Left kidney (tissue), 2 donors: ENCODE measurements around the gene TRIM5. TPM values are rescaled to one million over a fixed set of nuclear protein-coding genes. Genes with fewer than 3 reads are reported as not detected.
"Not testable (repeated sequence)": the region's sequence is repeated elsewhere in the genome, so short reads cannot be mapped to it uniquely, and the experiment has no call there.

Experiments
- DNase-seq: peaks from one replicate; pipeline ENCODE4 v3.0.0-alpha.2; 2013
- polyA plus RNA-seq: library from polyadenylated mRNA; unstranded; fragments of 120-200 nt; gene quantifications from one replicate; pipeline ENCODE4 v1.2.1, GENCODE V29; 2013; ENCODE audit not compliant: insufficient read length

Gene TRIM5
- polyA plus RNA-seq, 1 donor, result 55.8 TPM

GRCh38 chr11:5689551-5689983 lies 4.7 kb upstream of the TRIM5 start, which contains the start of gene TRIM22:
TSS of gene TRIM22 (plus strand) at chr11:5689790. CDS start at chr11:5696233, 6,443 bp downstream.
- peak; percentile 11 for DNase-seq

DNA sequence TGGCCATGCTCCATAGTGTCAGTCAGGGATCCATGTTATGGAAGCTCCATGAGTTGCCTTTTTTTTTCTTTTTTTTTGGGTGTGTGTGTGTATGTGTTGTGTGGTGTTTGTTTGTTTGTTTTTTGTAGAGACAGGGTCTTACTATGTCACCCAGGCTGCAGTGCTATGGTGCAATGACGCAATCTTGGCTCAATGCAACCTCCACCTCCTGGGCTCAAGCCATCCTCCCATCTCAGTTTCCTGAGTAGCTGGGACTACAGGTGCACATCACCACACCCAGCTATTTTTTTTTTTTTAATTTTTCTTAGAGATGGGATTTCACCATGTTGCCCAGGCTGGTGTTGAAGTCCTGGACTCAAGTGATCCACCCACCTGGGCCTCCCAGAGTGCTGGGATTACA lies 3.6 kb upstream of the TRIM5 start:
- DNase-seq, result no peak

DNA sequence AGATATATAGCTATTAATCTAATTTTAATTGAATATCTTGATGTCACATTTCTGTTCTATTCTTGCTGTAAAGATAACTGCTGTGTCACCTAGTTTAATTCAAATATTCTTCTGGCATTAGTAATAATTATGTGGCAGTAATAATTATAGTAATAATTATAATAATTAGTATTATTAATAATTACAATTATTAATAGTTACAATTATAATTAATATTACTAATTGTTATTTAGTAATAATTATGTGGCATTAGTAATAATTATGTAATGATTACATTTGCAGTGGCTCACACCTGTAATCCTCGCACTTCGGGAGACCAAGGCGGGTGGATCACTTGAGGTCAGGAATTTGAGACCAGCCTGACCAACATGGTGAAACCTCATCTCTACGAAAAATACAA lies 1.6 kb upstream of the TRIM5 start:
- no peak for DNase-seq

DNA sequence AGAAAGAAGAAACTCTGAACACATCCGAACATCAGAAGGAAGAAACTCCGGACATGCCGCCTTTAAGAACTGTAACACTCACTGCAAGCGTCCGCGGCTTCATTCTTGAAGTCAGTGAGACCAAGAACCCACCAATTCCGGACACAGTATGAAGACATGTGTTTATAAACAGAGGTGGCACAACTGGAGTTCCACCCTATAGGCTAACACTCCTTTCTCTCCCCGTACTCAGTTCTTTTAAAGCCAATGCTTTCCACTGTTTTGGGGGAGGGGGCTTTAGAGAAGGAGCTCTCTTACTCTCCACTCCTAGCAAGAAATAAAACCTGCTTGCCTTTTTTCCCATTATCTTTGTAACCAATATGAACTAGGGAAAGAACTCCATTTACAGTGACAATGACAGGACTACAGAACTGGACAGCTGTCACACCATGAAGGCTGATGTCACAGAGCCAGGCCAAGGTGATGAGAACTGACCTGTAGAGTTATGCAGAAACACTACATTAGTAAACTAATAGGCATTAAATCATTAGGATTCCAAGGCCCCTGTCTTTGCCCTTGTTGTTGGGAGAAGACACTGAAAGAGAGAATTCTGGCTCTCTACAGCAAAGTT lies 733 bp downstream of the TRIM5 start:
- peak; percentile 20 for DNase-seq

GRCh38 chr11:5683620-5684019 lies 1.3 kb downstream of the TRIM5 start:
- not testable (repeated sequence) for DNase-seq

- DNase-seq, result not testable (repeated sequence)
Measured at GRCh38 chr11:5682890-5683441, 1.9 kb downstream of the TRIM5 start.

DNA sequence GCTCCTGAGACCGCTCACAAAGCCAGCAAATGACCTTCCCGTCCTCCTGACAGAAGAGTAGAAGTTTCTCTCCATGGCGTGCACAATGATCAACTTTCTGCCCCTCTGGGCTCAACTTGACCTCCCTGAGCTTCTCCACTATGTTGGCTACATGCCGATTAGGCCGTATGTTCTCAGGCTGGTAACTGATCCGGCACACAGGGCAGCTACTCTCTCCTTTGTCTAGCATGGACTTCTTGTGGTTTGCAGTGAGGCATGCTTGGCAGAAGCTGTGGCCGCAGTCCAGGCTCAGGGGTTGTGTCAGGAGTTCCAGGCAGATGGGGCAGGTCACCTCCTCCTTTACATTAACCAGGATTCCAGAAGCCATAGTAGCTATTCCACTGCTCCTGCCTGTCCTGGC lies 5.1 kb downstream of the TRIM5 start:
- no peak for DNase-seq

DNA sequence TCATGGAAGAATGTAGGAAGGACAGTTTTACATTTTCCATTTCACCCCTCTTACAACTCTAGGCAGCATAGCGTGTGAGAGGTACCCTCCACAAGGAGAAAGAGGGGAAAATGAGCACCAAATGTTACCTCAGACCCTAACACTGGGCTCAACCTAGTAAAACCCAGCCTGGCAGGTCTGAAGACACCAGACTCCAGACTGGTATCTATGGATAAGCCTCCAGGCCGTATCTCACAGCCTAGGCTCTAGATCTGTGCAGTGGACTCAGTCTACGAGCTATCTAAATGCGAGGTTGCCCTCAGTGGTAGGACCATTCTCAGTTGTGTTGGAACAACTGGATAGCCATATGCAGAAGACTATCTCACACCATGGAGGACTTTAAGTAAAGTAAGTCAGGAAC lies 10.5 kb downstream of the TRIM5 start:
- no peak for DNase-seq

DNA sequence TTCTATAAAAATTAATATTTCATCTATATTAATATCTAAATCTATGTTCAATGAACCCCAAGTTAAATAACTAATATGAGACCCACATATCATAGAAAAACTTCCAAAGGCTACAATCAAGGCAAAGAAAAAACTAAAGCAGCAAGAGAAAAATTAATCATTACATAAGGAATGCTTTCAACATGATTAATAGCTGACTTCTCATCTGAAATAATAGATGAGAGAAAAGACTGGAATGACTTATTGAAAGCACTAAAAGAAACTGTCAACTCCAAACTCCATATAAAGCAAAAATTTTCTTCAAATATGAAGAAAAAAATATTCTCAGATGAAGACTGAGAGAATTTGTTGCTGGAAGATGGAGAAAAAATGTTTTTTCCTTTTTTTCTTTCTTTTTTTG lies 13.0 kb downstream of the TRIM5 start:
- no peak for DNase-seq

DNA sequence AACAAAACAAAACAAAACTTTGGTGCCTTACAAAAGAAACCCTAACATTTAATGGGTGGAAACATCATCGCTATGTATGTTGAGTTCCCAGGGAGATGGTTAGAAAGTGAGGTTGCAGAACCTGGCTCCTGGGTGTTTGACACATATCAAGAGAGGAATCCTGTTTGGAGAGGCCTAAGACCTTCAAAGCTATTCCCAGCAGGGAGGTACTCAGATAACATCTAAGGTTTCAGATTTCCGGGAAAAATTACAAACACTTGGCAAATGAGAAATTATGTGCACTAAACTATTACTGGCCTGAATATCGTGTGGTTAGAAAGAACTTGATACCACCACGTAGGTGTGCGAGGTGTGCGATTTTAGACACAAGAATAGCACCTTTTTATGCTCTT lies 18.5 kb downstream of the TRIM5 start:
- no peak for DNase-seq

GRCh38 chr11:5665746-5666401 lies 19.0 kb downstream of the TRIM5 start:
- DNase-seq, result no peak

- no peak for DNase-seq
Measured at GRCh38 chr11:5665051-5665570, 19.8 kb downstream of the TRIM5 start.

- DNase-seq, result no peak
Measured at GRCh38 chr11:5663511-5663910, 21.4 kb downstream of the TRIM5 start.

- DNase-seq, result no peak
Measured at GRCh38 chr11:5658318-5658717, 26.6 kb downstream of the TRIM5 start.

GRCh38 chr11:5656956-5657355 lies 27.9 kb downstream of the TRIM5 start:
- DNase-seq, result not testable (repeated sequence)

DNA sequence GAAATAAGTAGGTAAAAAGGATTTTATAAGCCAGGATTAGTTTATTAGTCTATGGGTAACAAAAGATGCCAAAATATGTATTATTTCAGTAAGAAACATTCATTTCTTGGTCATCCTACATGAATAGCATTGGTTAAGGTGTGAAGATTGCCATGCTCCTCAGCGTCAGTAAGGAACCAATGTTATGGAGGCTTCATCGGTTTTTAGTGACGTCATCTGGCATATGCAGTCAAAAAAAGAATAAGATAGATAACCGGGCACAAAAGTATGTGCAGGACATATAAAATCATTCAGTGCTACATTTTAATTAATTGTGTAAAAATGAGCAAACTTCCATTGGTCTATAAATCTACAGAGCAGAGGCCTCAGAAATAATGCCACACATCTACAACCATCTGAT lies 29.4 kb downstream of the TRIM5 start:
- DNase-seq, result no peak

- no peak for DNase-seq
Measured at GRCh38 chr11:5646139-5646538, 38.7 kb downstream of the TRIM5 start.

DNA sequence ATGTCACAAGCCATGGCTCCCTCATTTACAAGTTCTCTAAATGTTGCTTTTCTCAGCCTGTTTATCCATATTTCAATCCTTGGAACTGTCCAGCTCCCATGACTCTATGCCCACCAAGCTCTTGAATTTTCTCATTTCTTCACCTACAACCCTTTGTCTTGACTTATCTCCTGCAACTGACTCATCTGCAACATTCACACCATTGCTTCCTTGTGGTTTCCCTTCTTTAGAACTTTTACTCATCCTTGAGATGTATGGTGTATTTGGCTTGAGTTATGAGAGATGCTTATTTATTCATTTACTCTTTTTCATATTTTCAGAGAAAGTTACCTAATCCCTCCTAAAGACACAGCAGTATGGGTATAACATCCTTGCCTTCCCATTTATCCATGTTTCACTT lies 41.3 kb downstream of the TRIM5 start:
- DNase-seq, result no peak

DNA sequence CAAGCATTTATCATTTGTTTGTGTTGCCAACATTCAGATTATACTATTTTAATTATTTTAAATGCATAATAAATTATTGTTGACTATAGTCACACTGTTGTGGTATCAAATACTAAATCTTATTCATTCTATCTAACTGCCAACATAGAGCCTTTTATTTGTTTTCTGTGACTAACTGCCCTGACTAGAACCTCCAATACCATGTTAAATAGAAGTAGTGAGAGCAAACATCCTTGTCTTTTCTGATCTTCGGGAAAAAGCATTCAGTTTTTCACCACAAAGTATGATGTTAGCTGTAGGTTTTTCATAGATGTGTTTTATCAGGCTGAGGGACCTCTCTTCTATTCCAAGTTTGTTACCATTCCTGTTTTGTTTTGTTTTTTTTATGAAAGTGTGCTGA lies 44.9 kb downstream of the TRIM5 start:
- no peak for DNase-seq

DNA sequence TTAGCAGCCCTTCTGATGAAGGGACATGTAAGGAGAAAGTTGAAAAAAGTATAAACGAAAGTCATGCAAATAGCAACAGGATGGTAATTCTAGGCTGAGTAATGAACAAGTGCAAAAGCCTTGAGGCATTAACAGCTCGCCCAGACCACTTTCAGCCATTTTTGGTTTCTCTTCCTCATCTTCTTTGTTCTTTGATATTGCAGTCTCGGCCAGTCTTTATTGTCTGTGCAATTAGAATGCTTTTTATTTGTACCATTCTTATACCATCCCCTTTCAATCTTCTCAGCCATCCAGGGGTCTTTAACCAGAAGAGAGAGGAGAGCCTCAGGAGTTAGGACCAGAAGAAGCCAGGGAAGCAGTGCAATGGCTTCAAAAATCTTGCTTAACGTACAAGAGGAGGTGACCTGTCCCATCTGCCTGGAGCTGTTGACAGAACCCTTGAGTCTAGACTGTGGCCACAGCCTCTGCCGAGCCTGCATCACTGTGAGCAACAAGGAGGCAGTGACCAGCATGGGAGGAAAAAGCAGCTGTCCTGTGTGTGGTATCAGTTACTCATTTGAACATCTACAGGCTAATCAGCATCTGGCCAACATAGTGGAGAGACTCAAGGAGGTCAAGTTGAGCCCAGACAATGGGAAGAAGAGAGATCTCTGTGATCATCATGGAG lies 52.8 kb downstream of the TRIM5 start:
- no peak for DNase-seq

GRCh38 chr11:5631417-5631816 lies 53.5 kb downstream of the TRIM5 start:
- DNase-seq, result no peak

- no peak for DNase-seq
Measured at GRCh38 chr11:5626196-5626595, 58.7 kb downstream of the TRIM5 start.

GRCh38 chr11:5625281-5625680 lies 59.6 kb downstream of the TRIM5 start:
- DNase-seq, result no peak
